HG02798 (cell line): ENCODE results near the gene CYB5R3.

Source experiments
- ATAC-seq: cut with Tn5 transposase; IDR thresholded peaks from one replicate; pipeline ENCODE4 v1.9.1; 2021; ENCODE audit warnings: mild to moderate bottlenecking; ENCODE audit not compliant: unreplicated experiment, poor library complexity

The CYB5R3 gene

DNA sequence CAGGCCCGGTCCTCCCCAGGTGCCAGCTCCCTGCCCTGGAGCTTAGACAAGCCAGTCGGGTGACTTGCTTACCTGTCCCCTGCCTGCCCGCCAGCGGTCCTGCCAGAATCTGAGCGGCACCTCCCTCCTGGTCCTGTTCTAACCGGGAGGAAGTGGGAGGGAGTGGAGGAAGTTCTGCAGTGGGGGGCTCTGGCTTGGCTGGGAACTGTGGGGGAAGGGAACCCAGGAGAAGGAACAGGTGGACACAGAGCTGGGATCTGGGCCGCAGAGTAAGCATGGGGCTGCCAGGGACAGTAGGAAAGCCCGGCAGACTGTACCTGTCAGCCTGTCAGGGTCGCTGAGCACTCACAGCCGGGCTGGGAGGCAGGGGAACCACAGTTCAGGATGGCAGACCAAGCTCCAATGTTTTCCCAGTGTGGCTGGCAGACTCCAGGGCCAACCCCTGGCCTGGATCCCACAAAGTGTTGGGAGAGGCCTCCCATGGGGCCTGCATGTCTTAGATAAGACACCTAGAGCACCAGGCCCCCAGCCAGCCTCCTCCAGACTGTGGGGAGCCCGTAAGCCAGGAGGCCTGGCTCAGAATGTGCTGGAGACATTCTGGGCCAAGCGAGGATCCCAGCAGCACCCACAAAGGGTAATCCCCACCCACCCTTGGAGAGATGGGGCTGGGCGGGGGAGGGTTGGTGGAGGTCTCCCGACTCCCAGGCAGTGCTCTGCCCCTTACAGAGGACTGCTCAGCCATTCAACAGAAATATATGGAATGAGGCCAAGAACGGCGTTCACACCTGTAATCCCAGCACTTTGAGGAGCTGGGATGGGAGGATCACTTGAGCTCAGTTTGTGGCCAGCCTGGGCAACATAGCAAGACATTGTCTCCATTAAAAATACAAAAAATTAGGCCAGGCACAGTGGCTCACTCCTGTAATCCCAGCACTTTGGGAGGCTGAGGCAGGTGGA lies 2.3 kb downstream of the CYB5R3 start:
- no peak for ATAC-seq

DNA sequence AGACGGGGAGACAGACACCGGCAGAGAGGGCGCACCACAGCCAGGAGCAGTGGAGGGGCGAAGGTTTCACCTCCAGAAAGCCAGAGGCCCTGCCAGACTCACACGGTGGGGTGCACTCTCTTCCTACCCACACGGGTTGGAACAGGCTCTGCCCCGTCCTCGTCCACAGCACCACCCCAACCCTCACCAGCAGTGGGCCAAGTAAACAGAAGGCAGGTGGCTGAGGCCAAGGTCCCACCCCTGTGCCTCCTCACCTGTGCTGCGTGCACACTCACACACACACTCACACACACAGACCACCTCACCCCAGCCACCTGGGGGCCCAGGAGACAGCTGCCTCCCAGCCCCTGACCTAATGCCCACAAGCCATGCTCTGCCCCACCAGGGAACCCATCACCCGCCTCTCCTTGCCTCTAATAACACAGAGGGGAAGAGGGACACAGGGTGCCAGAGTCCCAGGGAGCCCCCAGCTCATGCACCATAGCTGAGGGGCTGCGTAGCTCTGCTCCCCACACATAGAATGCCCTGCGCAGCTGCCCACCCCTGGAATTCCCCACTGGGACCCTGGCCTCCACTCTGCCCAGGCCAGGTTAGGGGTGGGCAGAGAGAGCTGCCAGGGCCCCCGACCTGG lies 3.1 kb downstream of the CYB5R3 start:
- ATAC-seq, result no peak

DNA sequence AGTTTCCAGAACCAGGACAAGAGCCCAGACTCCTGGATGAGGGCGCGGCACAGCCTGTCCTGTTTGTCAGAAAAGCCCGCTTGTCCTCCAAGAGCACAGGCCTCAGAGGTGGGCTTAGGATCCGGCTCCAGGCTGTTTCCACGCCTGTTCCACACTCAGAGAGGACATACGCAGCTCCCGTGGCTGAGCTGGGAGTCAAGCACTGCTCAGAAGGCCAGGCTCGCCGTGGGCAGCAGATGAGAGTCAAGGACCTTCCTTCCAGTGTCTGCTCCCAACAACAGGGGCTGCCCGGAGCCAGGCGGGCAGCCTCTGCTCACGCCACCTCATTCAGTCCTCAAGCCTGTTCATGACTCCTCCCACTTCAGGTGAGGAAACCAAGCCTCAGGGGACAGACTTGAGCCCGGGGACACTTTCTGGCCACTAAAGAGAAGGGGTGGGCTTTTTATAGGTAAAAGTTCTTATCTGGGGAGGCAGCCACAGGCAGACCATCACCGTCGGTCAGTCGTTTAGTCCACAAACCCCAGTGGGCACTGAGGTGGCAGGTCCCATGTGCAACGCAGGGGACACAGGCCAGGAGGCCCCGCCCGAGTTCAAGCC lies 3.8 kb downstream of the CYB5R3 start:
- ATAC-seq, result no peak

DNA sequence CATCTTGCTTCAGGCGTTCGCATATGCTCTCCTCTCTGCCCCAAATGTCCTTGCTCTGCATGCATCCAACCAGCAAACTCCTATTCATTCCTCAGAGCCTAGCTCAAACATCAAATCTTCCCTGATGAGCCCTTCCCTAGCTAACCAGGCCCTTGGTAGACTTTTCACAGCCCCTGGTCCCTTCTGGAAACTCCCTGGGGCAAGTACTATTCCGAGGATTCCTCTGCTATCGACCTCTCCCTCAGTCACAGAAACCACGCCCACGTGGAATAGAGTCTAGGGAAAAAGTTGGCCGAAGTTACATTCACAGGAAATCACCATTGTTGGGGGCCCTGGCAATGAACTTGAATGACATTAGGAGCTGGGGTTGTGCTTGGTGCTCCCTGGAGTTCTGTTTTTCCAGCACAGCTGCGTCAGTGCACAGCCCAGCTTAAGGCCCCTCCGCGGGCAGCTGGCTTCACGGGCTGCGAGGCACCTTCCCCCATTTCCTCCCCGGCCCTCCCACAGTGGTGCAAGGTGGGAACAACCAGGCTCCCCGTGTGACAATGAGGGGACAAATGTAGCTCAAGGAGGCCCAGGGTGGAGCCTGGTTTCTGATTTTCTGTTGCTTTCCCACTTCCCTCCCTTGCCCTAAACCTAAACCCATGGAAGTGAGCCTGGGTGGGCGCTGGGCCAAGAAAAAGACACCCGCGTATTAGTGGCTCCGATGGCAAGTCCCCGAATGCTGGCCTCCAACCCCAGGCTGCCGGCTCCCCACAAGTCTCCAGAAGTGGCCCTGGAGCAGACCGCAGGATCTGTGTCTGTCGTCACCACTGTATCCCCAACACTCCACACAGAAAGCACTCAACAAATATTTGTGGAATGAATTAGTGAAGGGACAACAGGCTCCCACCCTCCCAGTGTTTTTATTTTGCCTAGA lies 4.5 kb downstream of the CYB5R3 start:
- no peak for ATAC-seq

DNA sequence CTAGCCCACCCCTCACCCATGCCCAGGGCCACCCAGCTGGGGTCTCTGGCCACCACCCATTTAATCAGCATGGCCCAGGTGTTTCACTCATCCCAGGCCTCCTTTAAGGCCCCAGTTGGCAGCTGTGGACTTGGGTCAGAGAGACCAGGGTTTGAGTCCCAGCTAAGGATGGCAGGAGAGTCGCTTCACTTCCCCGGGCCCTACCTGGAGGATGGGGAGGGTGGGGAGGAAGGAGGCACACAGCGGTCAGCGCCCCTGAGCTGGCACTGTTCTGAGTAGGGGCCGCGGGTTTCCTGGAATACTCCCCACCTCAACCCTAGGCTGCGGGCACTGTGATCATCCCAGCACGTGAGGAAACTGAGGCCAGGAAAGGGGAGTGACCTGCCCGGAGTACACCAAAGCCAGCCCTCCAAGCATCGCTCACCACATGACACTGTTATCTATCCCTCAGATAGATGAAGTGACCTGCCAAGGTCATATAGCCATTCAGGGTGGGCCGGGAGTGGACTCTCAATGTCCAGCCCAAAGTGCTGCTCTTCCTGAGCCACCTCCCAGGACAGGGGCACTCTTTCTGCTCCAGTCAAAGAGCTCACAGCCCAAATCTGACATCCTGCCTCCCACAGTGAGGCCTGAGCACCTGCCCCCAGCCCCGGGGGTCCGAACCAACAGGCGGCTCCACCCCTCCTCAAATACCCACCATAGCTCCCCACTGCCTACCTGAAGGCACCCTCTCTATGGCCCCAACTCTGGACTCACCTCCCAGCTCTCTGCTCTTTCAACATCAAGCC lies 5.4 kb downstream of the CYB5R3 start:
- ATAC-seq, result no peak

DNA sequence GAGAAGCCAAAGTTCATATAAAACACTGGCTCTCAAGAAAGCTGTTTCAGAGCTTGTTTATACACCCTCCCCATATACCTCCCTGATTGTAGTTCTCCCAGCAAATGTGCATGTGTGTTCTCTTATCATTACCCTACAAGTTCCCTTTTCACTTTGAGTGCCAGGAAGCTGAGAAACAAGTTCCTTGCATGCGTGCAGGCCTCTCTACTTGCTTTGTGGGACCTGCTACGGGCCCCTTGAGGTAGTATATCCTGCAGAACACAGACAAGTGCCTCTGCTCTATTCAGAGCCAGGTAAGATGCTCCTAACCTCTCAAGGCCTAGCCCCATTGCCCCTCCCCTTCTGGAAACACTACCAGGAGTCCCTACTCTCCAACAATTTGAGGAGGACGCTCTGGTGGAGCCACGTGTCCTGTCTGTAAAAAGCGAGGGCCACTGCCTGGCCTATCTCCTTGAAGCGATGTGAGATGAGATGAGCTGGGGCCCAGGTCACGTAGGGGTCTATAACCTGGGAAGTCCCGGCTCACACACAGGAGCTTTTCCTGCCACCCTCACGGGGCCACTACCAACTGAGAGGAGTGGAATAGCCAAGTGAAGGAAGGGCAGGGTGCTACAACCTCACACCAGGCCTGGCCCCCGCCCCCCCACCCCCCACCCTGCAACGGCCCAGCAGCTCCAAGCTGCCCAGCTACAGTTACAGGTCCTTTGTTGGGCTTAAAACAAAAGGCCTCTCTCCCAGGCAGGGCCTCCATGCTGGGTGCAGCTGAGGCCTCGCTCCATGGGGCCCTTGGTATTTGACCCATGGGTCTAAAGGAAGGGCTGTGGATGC lies 6.2 kb downstream of the CYB5R3 start:
- no peak for ATAC-seq

DNA sequence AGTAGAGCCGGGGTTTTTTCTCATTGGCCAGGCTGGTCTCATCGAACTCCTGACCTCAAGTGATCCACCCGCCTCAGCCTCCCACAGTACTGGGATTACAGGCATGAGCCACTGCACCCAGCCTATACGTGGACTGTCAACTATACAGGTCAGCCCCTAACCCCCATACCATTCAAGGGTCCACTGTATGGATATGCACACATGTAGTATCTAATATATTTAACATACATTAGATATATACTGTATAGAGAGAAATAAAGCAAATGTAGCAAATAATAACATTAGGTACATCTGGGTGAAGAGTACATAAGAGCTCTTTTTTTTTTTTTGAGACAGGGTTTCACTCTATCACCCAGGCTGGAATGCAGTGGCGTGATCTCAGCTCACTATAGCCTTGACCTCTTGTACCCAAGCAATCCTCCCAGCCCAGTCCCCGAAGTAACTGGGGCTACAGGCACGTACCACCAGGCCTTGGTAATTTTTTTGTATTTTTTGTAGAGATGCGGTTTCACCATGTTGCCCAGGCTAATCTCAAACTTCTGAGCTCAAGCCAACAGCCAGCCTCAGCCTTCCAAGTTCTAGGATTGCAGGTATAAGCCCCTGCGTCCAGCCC lies 7.3 kb downstream of the CYB5R3 start:
- ATAC-seq, result no peak

DNA sequence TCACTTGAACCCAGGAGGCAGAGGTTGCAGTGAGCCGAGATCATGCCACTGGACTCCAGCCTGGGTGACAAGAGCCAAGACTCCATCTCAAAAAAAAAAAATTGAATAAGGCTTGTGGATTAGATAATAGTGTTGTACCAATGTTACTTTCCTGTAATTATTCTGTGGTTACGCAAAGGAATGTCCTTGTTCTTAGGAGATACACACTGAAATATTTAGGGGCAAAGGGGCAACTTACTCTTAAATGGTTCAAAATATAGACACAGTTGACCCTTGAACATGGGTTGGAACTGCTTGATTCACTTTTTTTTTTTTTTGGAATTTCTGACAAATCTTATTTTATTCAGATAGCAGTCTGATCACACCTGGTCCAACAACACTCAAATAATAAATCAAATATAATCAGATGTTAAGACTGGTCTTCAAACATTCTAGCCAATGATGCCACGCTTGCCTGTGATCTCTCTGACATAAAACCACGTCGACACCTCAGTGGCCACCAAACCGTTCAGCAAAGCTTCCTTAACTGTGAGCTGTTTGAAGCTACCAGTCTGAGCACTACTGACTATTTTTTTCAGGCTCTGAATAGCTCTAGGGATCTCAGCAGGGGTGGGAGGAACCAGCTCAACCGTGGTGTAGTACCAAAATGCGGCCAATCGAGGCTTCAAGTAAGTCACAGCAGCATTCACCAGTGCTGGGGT lies 9.5 kb downstream of the CYB5R3 start:
- ATAC-seq, result no peak

DNA sequence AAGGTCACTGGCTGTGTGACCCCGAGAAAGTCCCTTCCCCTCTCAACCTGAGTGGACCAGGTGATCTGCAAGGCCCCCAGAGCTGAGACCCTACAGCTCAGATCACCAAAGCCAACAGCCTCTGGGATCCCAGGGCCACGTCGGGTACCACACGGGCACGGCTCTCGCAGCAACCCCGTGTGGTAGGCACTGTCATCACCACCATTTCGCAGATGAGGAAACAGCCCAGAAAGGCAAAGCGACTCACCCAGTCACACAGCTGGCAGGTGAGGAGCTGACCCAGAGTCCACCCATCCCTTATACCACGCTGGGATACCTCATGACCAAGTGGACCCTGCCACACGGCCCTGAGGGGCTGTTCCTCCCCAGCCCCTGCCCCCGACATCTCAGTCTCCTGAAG lies 11.6 kb downstream of the CYB5R3 start:
- ATAC-seq, result no peak

DNA sequence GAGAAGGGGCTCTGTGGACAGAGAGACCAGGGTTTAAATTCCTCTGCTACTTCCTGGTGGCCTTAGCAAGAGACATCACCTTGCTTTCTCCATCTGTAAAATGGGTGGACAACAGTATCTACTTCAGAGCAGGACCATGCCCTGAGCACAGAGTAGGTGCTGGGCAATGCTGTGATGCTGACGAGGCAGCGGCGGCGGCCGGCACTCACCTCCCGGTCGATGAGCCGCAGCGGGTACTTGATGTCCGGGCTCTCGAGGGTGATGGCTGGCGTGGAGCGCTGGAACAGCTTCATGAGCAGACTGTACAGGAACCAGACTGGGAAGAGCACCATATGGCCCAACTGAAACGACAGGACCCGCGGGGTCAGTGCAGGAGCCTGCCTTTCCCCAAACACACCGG lies 12.7 kb downstream of the CYB5R3 start:
- ATAC-seq, result no peak

DNA sequence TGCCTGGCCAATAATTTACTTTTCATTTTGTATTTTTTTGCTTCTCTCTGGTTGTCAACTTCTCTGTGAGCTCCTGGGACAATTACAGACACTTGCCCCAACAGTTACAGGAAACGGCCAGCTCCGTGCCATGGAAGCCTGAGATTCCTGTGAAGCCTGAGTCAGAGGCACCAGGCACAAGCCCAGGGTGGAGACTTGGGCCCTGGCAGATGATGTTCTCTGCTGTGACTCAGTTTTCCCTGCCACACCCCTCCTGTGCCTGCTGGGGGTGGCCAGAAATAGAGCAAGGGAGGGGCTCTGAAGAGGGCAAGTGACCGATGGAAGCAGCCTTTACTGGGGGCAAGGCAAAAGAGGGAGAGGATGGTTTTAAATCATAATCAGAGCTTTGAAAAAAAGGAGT lies 13.7 kb downstream of the CYB5R3 start:
- no peak for ATAC-seq

DNA sequence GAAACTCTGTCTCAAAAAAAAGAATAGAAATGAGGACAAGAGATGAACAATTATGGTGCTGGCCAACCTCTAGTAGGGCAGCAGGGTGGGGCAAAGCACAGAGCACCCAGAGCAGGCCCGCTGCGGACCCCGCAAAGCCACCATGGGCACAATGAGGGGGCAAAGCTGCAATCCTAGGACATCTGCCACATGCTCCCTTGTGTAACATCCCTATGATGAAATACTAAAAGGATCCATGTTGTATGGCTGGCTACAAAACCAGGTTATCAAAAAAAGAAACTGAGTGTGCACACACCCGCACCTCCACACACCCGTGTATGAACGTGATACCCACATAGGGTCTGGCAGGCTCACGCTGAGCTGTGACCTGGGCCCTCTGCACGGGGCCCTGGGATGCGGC lies 16.2 kb downstream of the CYB5R3 start:
- no peak for ATAC-seq

DNA sequence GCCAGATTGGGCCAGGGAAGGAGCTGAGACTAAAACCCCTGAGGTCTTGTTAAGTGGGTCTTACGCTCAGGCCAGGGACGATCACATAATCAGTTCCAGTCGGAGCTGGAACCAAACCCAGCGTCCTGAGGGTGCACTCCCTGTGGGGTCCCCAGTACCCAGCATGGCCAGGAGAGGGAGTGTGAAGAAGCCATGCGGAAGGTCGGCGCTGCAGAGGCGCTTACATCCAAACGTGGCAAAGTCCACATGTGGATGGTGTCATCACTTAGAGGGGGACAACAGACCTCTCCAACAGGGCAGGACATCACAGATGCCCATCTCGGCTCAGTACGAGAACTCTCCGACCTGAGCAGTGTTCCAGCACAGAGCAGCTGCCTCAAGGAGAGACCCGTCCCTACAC lies 17.1 kb downstream of the CYB5R3 start:
- no peak for ATAC-seq

DNA sequence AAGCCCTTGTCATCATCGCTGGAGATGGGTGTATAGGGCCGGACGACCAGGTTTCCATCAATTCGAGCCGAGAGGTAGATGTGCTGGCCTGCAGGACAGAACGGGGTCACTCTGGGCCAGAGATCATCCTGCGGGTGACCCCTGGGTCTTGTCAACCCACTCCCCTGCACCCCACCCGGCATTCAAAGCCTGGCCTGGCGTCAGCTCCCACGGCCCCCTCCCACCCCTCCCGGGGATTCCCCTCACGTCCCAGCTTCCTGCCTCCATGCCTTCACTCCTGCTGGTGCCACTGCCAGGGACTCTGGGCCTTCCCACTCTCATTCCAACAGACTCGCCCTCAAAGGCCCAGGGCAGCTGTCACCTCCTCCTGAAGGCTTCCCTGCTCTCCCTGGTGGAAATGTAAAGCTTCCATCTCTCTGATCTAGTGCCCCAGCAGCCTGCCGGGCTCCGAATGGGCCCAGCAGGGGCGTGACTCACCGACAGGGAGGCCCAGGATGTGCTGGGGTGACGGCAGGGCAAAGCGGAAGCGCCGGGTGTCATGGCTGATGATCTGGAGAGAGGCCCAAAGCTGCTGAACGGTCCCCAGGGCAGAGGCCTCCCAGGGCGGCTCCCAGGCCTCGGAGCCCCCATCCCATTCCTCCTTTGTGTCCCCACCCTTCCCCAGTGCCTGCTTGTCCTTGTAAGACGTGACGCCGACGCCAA lies 18.1 kb downstream of the CYB5R3 start:
- no peak for ATAC-seq

DNA sequence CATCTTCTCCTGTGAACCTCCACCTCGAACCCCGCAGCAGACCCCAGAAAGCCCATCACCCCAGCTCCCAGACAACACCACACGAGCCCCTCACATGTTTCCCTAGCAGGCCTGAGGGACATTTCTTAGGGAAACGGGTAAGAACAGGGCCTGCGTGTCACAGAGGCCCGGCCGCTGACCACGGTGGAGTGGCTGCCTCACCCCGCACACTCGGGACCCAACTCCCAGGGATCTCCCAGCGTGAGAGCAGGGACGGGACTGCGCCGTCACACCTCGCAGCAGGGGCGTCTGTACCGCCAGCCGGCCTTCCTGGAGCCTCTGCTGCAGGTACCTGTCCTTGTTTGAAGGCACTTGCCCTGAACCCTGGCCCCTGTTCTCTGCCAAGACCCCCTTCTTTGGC lies 19.0 kb downstream of the CYB5R3 start:
- ATAC-seq, result no peak

DNA sequence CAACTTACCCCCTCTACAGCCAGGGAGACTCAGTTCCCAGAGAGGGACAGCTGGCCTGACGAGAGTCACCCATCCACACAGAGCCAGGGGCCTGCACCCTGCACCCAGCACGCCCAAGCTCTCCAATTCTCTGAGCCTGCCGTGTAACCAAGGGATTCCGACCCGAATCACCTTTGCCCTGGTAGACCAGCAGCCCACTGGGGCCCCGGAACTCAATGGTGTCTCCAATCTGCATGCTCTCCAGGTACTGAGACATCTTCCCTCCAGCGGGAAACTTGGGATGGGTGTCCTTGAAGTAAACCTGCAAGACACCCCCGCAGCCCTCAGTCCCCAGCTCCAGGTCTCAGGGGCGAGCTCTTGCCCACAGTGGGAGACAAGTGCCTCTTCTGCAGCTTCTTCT lies 21.2 kb downstream of the CYB5R3 start:
- ATAC-seq, result no peak

DNA sequence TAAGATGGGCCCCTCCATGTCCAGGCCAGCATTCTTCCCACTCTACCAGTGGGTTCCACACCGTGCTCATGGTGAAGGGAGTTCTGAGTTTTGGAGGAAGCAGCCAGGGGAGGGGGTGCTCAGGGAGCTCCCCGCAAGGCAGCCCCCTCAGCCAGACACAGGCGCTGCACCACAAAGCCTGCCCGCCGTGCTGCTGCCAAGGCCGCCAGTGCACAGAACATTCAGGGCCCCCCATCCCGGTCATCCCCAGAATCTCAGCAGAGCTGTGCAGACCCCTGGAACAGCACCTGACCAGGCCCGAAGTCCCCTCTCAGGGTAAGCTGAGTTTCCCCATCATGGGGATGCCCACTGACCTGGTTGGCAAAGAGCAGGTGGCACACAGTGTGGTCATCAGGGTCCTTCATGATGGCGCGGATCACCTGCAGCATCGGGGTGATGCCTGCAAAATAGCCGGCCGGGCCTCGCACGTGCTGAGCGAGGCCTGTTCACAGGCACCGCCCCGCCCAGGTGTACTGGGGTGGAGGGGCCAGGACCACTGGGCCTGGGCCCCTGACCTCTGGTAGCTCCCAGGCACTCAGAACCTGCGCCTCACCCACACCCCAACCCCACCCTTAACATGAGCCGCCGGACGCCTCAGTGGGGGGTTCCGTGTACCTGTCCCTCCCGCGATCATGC lies 22.1 kb downstream of the CYB5R3 start:
- ATAC-seq, result no peak
